GM18498 (cell line): ENCODE measurements around the gene LCE2B.

Experiments used
- ATAC-seq: cut with Tn5 transposase; IDR thresholded peaks from one replicate; pipeline ENCODE4 v1.9.1; 2021; ENCODE audit warnings: mild to moderate bottlenecking, moderate library complexity; ENCODE audit not compliant: unreplicated experiment

LCE2B gene

DNA sequence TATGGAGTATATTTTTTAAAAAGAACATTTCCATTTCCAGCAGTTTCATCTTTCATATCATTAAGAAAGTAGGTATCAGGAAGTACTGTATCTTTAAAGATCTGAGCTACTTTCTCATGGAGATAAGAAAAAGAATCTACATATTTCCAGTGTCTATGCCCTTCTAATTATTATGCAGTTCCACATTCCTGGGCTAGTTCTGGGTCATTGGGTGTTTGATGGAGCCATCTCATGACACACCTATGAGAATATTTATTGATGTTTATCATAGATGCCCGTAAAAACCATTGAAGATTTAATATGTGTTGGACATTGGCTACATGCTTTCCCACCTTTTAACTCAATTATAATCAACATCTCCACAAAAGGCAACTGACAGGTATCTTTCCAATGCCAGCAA lies 43.1 kb downstream of the LCE2B start:
- no peak for ATAC-seq

- no peak for ATAC-seq
These were observed 49.7 kb downstream of the LCE2B start for GRCh38 chr1:152735648-152736047.
